Fibroblast of peridontal ligament (primary cell): ENCODE data around the gene N4BP2.

ENCODE experiments used
- DNase-seq: peaks from one replicate; pipeline ENCODE4 v3.0.0-alpha.2; 2010; ENCODE audit errors: extremely low read depth

Gene N4BP2

GRCh38 chr4:40152637-40153036, 96.0 kb downstream of the N4BP2 start:
- DNase-seq: no peak

- DNase-seq: no peak
Observed at GRCh38 chr4:40157436-40157835, 100.8 kb downstream of the N4BP2 start.

GRCh38 chr4:40160258-40160657, 103.6 kb downstream of the N4BP2 start:
- no peak for DNase-seq

GRCh38 chr4:40164459-40164858, 107.8 kb downstream of the N4BP2 start:
- no peak for DNase-seq

GRCh38 chr4:40165916-40166315, 109.3 kb downstream of the N4BP2 start:
- DNase-seq: no peak

- no peak for DNase-seq
Observed at GRCh38 chr4:40168070-40168469, 111.4 kb downstream of the N4BP2 start.

GRCh38 chr4:40170588-40170987, 113.9 kb downstream of the N4BP2 start:
- no peak for DNase-seq

GRCh38 chr4:40173470-40173875, 116.8 kb downstream of the N4BP2 start:
- no peak for DNase-seq

- no peak for DNase-seq
Observed at GRCh38 chr4:40176602-40177001, 120.0 kb downstream of the N4BP2 start.

GRCh38 chr4:40177591-40177990, 120.9 kb downstream of the N4BP2 start:
- DNase-seq: no peak

- DNase-seq: no peak
Observed at GRCh38 chr4:40178672-40179071, 122.0 kb downstream of the N4BP2 start.

GRCh38 chr4:40179360-40179759, 122.7 kb downstream of the N4BP2 start:
- no peak for DNase-seq

- DNase-seq: peak; percentile 76
Observed at GRCh38 chr4:40180356-40180755, 123.7 kb downstream of the N4BP2 start.

- DNase-seq: no peak
Observed at GRCh38 chr4:40182001-40182400, 125.4 kb downstream of the N4BP2 start.

- no peak for DNase-seq
Observed at GRCh38 chr4:40182954-40183353, 126.3 kb downstream of the N4BP2 start.

- no peak for DNase-seq
Observed at GRCh38 chr4:40183615-40184411, 127.2 kb downstream of the N4BP2 start.

GRCh38 chr4:40185830-40186664, 129.4 kb downstream of the N4BP2 start:
- DNase-seq: peak; percentile 77

GRCh38 chr4:40186665-40187014, 130.0 kb downstream of the N4BP2 start:
- DNase-seq: no peak

GRCh38 chr4:40187386-40187906, 130.8 kb downstream of the N4BP2 start:
- no peak for DNase-seq

GRCh38 chr4:40190019-40190418, 133.4 kb downstream of the N4BP2 start:
- DNase-seq: no peak

GRCh38 chr4:40190465-40190864, 133.8 kb downstream of the N4BP2 start:
- no peak for DNase-seq

GRCh38 chr4:40190880-40191815, 134.5 kb downstream of the N4BP2 start:
- no peak for DNase-seq
